SK-N-SH (cell line): ENCODE results near the gene MTAP.

Experiments
- CTCF ChIP-seq: fragments of 200-600 bp; sonication (generic); IDR thresholded peaks from 2 replicates; pipeline ENCODE4 v1.6.1; 2017; ENCODE audit warnings: antibody characterized with exemption, mild to moderate bottlenecking, moderate library complexity
- POLR2AphosphoS5 ChIP-seq: IDR thresholded peaks from 2 replicates; pipeline ENCODE4 v1.6.1; 2012; ENCODE audit warnings: low read depth, low read length
- REST ChIP-seq: IDR thresholded peaks from 2 replicates; pipeline ENCODE4 v1.6.1; 2012; ENCODE audit warnings: mild to moderate bottlenecking, low read depth, low read length, moderate library complexity

- TF ChIP-seq REST = no peak
- no peak for TF ChIP-seq CTCF
- TF ChIP-seq POLR2AphosphoS5 = no peak
These were observed 54.1 kb downstream of the MTAP start for GRCh38 chr9:21856301-21857094.
